Medulla oblongata (tissue), 1 donor: ENCODE data around the gene CXCL16.
A peak's percentile ranks its signal among the peaks of the same experiment; 100 is the strongest.

ENCODE experiments used
- DNase-seq: peaks from one replicate; pipeline ENCODE4 v3.0.0-alpha.2; 2015; ENCODE audit errors: extremely low spot score

Gene CXCL16

DNA sequence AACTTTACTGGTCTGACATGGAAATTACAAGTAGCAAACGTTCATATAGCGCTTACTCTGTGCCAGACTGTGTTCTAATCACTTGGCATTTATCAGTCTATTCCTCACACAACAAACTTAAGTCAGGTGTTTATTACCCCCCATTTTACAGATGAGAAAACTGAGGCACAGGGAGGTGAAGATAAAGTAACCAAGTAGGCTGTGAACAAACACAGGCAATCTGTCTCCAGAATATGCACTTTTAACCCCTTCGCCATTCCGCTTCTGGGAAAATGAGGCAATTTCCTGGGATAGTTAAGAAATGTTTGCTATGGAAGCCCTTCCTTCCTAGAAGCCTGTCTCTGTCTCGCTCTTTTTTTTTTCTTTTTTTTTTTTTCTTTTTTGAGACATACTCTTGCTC lies 12.2 kb upstream of the CXCL16 start:
- DNase-seq: no peak

DNA sequence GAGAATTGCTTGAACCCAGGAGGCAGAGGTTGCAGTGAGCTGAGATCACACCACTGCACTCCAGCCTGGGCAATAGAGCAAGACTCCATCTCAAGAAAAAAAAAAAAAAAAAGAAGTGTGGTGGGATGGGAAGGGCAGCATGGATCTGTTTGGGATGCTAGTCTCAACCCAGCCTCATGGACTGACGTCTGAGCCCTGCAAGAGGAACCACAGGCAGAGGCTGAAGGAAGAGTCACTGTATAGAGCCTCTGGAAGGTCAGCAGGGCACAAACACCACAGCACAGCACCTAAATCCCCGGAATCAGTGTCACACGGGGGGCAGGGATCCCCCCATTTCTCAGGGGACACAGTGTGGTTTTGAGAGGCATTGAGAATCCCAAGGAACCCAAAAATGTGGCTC lies 10.9 kb upstream of the CXCL16 start:
- no peak for DNase-seq

DNA sequence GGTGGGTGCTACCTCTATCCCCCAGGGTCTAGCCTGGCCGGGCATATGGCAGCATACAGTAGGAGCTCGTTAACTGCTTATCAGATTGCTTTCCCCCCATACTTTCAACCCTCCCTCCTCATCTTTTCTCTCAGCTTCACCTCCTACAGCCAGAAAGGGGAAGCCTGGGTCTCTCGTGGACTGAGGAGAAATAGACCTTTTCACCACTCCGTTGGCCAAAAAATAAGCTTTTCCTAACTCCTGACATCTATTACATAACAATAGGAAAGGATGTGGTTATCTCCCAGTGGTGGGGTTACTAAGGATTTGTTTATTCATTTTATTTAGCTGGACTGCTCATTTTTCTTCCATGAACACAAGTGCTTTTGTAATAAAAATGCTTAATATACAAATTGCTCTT lies 9.0 kb upstream of the CXCL16 start:
- DNase-seq: no peak

DNA sequence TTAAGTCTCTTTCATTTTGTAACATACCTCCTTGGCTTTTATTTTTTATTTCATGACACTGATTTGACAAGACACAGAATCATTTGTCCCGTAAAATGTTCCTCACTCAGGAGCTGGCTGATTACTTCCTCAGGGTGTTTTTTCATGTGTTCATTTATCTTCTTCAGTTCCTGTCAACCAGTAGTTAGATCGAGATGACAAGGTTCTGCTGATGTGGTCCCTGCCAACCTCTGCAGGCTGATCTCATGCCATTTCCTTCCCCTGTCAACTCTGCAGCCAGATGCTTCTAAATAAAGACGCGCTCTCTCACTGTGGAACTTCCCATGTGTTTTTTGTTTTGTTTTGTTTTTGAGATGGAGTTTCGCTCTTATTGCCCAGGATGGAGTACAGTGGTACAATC lies 8.1 kb upstream of the CXCL16 start:
- DNase-seq: peak; percentile 76

DNA sequence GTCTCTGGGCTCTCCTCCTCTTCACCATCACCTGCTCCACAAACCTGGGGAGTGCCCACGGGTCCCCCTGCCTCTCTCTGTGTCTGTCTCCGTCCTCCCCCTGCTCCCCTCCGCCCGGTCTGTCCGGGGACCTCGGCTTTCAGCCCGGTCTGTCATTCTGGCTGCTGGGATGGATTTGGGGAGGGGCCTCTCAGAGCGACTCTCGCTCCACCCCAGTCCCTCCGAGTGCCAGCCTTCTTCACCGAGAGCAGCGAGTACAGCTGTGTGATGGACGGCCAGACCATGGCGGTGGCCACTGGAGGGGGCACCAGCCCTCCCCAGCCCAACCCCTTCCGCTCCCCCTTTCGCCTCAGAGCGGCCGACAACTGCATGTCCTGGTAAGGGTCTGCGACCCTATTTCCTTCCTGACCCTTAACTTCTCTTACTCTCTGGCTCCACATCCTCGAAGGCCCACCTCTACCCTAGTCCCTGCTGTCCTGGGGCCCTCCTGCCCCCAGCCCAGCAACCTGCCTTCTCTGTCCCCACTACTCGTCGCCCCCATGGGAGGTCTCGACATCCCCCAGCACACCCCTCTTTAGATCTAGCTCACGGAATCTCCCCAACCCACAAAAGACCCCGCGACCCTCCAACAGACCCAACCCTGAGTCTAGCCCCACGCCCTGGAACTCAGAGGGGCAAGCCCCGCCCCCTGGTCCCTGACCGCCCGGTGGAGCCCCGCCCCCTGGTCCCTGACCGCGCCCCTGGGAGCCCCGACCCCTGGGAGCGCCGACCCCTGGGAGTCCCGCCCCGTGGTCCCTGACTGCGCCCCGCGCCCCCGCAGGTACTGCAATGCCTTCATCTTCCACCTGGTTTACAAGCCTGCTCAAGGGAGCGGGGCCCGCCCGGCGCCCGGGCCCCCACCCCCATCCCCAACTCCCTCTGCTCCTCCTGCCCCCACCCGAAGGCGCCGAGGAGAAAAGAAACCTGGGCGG lies 5.6 kb upstream of the CXCL16 start:
- DNase-seq: no peak

DNA sequence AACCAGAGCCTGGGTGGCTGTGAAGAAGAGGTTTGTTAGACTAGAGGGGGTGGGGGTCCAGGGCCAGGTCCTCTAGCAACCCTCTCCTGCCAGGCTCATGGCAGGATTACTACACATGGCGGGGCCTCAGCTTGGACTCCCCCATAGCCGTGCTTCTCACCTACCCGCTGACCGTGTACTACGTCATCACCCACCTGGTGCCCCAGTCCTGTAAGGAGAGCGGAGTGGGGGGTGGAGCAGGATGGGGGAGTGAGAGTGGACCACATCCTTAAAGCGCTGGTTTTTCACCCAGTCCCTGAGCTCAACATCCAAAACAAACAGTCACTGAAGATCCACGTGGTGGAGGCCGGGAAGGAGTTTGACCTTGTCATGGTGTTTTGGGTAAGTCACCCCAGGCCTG lies 4.2 kb upstream of the CXCL16 start:
- DNase-seq: no peak

DNA sequence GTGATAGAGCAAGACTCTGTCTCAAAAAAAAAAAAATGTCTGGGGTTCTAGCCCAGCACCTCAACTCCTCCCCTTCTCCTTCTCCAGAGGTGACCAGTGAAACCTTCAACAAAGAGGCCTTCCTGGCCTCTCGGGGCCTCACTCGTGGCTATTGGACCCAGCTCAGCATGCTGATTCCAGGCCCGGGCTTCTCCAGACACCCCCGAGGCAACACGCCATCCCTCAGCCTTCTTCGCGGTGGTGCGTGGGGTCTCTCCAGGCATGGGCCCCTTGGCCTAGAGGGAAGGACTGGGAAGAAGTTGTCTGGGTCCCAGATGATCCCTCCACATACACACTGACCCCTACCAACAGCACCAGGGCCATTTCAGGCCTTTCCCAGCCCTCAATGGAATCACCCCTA lies 3.5 kb upstream of the CXCL16 start:
- no peak for DNase-seq

DNA sequence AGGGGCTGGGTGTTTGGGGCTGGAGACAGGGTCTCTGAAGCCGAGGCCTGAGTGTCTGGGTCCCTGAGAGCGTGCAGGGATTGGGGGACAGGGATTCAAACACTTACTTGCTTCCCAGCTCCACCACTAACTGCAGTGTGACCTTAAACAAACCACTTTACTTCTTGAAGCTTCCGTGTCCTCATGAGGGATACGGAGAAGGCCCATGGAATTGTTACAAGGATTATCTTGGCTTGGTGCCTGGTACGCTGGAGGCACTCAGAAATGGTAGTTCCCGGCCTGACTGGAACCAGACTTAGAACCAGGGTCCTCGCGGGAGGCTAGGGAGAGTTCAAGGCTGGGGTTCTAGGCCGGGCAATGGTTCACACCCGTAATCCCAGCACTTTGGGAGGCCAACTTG lies 2.9 kb upstream of the CXCL16 start:
- no peak for DNase-seq

DNA sequence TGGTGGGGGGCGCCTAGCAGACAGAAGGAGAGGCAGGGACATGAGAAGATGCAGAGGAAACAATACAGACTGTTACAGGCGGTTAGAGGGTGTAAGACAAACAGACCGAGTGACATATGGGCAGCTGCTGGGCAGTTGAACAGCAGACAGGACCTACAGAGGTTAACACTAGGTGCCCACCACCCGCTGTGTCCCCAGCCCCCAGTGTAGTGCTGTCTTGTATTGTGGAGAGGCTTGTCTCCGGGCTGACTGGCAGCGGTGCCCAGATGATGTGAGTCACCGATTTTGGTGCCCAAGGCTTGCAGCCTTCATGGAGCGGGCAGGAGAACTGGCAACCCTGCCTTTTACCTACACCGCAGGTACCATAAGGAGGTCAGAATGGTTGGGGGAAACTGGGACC lies 2.4 kb upstream of the CXCL16 start:
- DNase-seq: no peak

DNA sequence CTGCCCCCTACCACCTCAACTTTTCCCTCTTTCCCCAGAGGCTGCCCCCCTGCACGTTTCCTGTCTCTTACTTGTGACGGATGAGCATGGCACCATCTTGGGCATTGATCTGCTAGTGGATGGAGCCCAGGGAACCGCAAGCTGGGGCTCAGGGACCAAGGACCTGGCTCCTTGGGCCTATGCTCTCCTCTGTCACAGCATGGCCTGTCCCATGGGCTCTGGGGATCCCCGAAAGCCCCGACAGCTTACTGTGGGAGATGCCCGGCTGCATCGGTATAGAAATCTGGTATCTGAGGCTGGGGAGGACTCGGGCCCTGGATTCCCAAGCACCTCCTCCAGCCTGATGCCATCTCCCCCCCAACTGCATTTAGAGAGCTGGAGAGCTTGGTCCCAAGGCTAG lies 1.8 kb upstream of the CXCL16 start:
- no peak for DNase-seq

DNA sequence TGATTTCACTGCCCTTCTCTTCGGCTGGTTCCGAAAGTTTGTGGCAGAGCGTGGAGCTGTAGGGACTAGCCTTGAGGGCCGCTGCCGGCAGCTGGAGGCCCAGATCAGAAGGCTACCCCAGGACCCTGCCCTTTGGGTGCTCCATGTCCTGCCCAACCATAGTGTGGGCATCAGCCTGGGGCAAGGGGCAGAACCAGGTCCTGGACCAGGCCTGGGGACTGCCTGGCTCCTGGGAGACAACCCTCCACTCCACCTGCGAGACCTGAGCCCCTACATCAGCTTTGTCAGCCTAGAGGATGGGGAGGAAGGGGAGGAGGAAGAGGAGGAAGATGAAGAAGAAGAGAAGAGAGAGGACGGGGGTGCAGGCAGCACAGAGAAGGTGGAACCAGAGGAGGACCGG lies 856 bp upstream of the CXCL16 start:
- DNase-seq: no peak

DNA sequence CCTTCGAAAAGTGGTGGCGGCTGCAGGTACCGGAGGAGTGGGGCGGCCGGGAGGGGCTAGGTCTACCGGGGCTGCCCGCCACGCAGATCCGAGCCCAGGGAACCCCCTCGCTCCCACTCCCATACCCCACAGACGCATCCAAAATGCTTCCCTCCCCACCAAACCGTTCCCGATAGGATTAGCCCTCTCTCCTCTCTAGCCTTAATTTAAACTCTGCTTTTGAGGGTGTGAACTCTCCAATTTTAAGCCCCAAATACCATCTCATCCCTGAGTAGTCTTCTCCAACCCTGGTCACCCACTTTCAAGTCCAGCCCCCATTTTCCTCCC lies 260 bp upstream of the CXCL16 start:
- DNase-seq: no peak

DNA sequence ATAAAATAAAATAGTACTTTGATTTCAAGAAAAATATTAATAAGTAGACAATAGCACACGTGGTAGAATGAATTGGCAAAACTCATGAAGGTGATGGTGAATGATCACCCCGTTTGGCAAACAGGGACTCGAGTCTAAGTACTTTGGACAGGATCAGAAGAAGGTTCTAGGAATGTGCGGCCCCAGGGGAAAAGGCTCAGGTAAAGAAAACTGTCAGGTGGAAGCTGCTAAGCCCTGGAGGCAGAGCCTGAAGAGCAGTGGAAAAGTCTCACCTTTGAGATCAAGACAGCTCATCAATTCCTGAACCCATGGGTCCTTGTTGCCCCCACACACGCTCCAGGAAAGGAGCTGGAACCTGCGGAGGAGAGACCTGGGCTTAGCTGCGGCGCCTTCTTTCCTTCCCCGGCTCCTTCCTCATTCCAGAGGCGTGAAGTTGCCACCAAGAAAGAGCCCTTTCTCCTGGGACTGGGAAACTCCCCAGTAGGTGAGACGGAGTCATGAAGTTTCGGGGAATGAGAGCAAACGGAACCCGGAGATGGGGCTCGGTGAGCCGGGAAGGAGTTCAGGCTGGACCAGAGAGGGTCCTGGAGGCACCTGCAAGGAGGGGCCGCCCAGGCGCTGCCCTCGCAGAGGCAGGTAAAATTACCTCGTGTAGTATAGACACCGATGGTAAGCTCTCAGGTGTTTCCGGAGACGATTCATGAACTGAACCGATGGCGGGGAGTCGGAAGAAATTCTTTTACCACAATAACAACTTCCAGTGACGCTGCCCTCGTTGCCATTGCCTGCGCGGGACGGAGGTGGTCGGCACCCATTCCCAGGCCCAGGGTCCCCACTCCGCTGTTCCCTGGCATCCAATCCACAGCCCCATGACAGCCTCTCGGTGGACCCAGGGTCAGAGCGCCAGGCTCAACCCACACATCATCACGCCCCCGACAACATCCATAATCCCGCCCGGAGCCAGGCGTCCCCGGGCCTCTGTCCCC lies 1.3 kb downstream of the CXCL16 start:
- no peak for DNase-seq

DNA sequence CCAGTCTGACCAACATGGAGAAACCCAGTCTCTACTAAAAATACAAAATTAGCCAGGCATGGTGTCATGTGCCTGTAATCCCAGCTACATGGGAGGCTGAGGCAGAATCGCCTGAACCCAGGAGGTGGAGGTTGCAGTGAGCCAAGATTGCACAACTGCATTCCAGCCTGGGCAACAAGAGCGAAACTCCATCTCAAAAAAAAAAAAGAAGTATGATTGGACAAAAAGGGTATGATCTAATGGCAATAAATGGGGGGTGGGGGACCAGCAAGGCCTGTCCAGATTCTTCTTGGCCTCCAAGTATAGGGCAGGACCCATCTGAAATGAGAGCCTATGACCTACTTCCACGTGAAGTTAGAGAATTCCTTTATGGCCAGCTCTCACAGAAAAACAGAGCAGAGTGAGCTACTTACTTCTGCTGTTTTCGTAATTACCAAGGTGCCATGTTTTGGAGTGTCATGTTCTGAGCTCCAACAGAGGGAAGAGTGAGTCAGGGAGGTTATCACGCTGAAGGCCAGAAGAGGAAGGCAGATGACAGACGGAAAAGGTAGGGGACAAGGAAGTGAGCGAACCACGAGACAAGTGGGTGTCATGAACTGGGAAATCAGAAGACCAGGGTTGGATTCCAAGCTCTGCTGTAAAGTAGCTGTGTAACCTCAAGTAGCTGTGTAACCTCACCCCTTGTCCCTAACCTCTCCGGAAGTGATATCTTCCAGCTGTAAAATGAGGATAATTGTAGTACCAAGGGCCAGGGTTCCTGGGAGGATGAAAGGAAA lies 3.7 kb downstream of the CXCL16 start:
- peak; percentile 78 for DNase-seq

DNA sequence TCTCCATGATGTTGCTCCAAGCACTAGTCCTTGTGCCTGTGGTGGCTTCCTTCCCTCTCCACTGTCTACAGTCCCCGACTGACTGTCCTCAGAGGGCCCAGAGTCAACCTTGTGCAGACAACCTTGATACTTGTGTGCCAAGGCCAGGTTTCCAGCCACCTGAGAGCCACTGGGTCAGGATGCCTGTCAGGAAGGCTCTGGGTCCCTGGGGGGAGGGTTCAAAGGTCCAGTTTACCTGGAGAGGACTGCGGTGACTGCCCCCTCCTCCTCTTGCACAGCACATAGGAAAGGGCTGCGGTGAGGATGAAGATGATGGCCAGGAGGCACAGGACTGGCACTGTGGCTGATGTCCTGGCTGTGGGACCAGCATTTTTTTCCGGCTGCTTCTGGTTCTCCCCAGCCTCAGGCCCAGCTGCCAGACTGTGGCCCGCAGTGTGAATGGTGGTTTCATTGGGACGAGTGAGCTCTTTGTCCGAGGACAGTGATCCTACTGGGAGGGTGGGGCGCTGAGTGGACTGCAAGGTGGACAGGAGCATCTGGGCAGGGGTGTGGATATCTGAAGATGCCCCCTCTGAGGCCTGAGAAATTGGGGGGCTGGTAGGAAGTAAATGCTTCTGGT lies 4.8 kb downstream of the CXCL16 start:
- no peak for DNase-seq

DNA sequence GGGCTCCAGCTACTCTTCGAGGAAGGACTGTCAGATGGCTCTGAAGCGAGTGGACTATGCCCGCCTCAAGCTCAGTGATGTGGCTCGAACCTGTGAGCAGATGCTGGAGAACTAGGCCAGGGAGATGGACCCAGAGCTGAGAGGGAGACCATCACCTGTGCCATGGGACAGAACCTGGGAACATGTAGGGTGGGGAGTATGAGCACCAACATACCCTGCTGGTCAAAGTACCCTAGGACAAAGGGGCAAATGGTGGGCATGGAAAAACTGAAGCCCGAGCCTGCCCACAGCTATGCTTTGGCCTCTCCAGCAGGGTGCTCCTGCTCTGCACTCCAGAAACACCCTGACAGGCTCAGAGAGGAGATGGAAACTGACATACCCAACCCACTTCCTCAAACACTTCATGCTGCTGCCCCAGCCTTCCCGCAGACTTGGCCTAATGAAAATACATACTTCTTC lies 6.6 kb downstream of the CXCL16 start:
- DNase-seq: peak; percentile 78

DNA sequence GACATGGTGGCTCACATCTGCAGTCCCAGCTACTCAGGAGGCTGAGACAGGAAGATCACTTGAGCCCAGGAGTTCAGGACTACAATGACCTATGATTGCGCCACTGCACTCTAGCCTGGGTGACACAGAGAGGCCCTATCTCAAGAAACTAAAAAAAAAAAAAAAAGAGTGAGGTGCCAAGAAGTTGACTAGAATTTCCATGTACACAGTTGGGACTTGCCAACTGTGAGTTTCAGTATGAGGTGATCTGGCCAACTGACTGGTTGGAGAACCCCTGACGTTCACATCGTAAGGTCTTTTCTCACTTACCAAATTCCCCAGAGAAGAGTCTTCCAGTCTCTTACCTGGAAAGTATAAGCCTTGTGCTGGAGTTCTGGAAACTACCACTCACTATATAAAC lies 11.6 kb downstream of the CXCL16 start:
- no peak for DNase-seq

DNA sequence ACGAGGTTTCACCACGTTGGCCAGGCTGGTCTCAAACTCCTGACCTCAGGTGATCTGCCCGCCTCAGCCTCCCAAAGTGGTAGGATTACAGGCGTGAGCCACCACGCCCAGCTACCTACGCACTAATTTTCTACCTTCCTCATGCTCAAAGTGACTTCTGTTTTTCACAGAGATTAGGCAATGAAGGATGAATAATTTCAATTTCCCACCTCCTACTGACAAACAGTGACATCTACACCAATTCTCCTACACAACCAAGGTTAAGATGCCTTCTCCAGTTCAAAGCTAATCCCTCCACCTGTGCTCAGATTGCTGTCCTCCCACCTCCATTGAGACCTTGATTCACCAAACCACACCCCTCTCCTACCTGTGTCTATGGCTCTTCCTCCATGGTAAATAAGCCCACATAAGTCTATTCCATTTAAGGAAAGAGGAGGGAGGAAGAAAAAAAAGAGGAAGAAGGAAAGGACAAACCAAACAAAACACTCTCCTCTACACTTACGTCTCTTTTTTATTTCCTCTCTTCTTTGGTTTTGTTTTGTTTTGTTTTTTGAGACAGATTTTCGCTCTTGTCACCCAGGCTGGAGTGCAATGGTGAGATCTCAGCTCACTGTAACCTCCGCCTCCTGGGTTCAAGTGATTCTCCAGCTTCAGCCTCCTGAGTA lies 13.9 kb downstream of the CXCL16 start:
- DNase-seq: no peak

DNA sequence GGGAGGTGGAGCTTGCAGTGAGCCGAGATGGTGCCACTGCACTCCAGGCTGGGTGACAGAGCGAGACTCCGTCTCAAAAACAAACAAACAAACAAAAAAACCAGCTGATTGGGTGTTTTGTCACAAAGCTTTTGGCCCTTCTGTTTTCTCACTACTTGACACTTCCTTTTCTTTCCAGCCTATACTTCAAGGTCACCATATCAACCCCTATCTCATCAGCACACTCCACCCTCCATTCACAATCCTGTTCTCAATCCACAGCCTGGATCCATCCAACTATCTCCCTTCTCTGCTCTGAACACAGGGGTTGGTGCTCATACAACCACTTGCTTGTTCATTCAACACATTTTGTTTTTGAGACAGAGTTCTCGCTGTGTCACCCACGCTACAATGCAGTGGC lies 15.1 kb downstream of the CXCL16 start:
- no peak for DNase-seq

DNA sequence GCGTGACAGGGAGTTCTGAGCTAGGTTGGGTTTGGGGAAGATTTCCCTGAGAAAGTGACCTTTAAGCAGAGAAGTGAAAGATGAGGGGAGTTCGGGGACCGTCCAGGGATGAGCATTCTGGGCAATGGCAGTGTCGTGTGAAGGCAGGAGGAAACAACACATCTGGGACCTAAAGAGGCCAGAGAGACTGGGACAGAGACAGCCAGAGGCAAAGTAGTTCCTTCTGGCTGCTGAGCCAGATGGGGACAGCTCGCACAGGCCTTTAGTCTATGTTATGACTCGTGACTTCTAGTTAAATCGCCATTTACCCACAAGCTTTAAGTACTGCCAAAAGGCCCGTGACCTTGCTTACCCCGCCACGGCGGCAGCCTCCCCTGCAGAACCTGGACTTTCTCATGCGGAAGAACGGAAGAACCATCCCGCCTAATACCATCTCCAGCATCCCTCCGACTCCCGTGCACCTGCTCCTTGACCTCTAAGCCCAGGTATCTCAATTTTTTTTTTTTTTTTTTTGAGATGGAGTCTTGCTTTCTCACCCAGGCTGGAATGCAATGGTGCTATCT lies 17.0 kb downstream of the CXCL16 start:
- DNase-seq: no peak
